MM.1S (cell line): ENCODE results near the gene PHETA1.

Experiments
- EZH2 ChIP-seq: fragments of 300-600 bp; sonication (generic); optimal IDR thresholded peaks from 2 replicates; pipeline ENCODE3; 2017; ENCODE audit warnings: low read depth, mild to moderate bottlenecking, antibody characterized with exemption, low read length, mixed read lengths
- EZH2phosphoT487 ChIP-seq: fragments of 300-600 bp; sonication (generic); IDR thresholded peaks from 2 replicates; pipeline ENCODE4 v1.6.1; 2018; ENCODE audit warnings: antibody characterized with exemption, low read length
- TF ChIP-seq, protein P1 (sequence below): fragments of 300-600 bp; sonication (generic); IDR thresholded peaks from 2 replicates; pipeline ENCODE4 v1.5.1; 2016; ENCODE audit warnings: antibody characterized with exemption, low read length, mixed read lengths

DNA sequence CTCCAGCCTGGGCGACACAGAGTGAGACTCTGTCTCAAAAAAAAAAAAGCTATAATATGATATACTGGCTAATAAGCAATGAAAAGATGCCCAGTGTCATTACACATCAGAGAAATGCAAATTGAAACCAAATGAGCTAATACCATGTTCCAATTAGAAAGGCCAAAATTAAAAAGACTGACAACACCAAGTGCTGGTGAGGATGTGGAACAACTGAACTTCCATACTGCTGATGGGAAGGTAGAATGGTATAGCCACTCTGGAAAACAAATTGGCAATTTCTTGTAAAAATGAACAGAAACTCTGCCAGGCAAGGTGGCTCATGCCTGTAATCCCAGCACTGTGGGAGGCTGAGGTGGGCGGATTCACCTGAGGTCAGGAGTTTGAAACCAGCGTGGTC, 8.5 kb upstream of the PHETA1 start:
- no peak for TF ChIP-seq EZH2phosphoT487
- TF ChIP-seq, protein P1, sequence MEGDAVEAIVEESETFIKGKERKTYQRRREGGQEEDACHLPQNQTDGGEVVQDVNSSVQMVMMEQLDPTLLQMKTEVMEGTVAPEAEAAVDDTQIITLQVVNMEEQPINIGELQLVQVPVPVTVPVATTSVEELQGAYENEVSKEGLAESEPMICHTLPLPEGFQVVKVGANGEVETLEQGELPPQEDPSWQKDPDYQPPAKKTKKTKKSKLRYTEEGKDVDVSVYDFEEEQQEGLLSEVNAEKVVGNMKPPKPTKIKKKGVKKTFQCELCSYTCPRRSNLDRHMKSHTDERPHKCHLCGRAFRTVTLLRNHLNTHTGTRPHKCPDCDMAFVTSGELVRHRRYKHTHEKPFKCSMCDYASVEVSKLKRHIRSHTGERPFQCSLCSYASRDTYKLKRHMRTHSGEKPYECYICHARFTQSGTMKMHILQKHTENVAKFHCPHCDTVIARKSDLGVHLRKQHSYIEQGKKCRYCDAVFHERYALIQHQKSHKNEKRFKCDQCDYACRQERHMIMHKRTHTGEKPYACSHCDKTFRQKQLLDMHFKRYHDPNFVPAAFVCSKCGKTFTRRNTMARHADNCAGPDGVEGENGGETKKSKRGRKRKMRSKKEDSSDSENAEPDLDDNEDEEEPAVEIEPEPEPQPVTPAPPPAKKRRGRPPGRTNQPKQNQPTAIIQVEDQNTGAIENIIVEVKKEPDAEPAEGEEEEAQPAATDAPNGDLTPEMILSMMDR = no peak
- no peak for TF ChIP-seq EZH2
